ENCODE data around the gene DCST1.

The DCST1 gene

GRCh38 chr1:155093911-155094621 is 60.4 kb downstream of the DCST1 start:
- peak; percentile 35 for DNase-seq

GRCh38 chr1:155094622-155094948 is 61.0 kb downstream of the DCST1 start:
- DNase-seq, result no peak

- DNase-seq, result no peak
Measured at GRCh38 chr1:155099331-155099730, 65.7 kb downstream of the DCST1 start.
